CD14-positive monocyte (primary cell): Measurements from ENCODE around the gene CTNNA3. TPM values are rescaled to one million over a fixed set of nuclear protein-coding genes. Genes with fewer than 3 reads are reported as not detected.

Source experiments
- DNase-seq, 3 donors: peaks; one replicate each; pipeline ENCODE4 v3.0.0-alpha.2; 2011 to 2022
- H2AFZ ChIP-seq: 2 replicates; pipeline ENCODE4 v1.6.0; 2012; ENCODE audit warnings: mild to moderate bottlenecking, low read depth, low read length, inconsistent platforms; ENCODE audit not compliant: insufficient read depth, poor library complexity, severe bottlenecking
- H3K27ac ChIP-seq, 2 donors: 1 replicate in 1 of 2; 2 replicates in 1 of 2; pipeline ENCODE4 v1.5.1; 2012 to 2013; ENCODE audit warnings: low read length in 2 of 2, control low read depth in 1 of 2, inconsistent platforms in 1 of 2, low read depth in 1 of 2, mild to moderate bottlenecking in 1 of 2
- H3K27me3 ChIP-seq, 2 donors: one replicate each; pipeline versions ENCODE4 v1.6.0 to v1.6.1; 2011 to 2013; ENCODE audit warnings: low read length in 2 of 2; ENCODE audit not compliant: control insufficient read depth in 2 of 2, insufficient read depth in 2 of 2
- H3K36me3 ChIP-seq, 2 donors: replicated peaks in 1 of 2; 1 replicate in 1 of 2; 2 replicates in 1 of 2; pipeline versions ENCODE4 v1.5.1 to v1.6.1; 2012 to 2013; ENCODE audit warnings: low read length in 2 of 2, control low read depth in 1 of 2, inconsistent platforms in 1 of 2, mild to moderate bottlenecking in 1 of 2; ENCODE audit not compliant: insufficient read depth in 2 of 2, control insufficient read depth in 1 of 2
- H3K4me1 ChIP-seq, 2 donors: 1 replicate in 1 of 2; 2 replicates in 1 of 2; pipeline versions ENCODE4 v1.5.1 to v1.6.1; 2012 to 2013; ENCODE audit warnings: low read length in 2 of 2, control low read depth in 1 of 2, inconsistent platforms in 1 of 2, mild to moderate bottlenecking in 1 of 2, moderate library complexity in 1 of 2; ENCODE audit not compliant: insufficient read depth in 2 of 2, control insufficient read depth in 1 of 2
- H3K4me2 ChIP-seq: replicated peaks from 2 replicates; pipeline ENCODE3; 2012; ENCODE audit warnings: low read length, moderate library complexity, mild to moderate bottlenecking; ENCODE audit not compliant: poor library complexity, severe bottlenecking; ENCODE audit errors: extremely low read depth
- H3K4me3 ChIP-seq, 3 experiments: fragments of 200-600 bp in 1 of 3; sonication (generic) in 1 of 3; replicated peaks in 1 of 3; 1 replicate in 2 of 3; 2 replicates in 1 of 3; pipeline ENCODE4 v1.5.1; 2011 to 2013; ENCODE audit warnings: low read length in 3 of 3, mild to moderate bottlenecking in 3 of 3, control low read depth in 2 of 3, low read depth in 2 of 3, inconsistent platforms in 1 of 3, moderate library complexity in 1 of 3
- H3K79me2 ChIP-seq: 2 replicates; pipeline ENCODE4 v1.6.0; 2012; ENCODE audit warnings: mild to moderate bottlenecking, control low read depth, inconsistent platforms, low read length, moderate library complexity; ENCODE audit not compliant: insufficient read depth
- H3K9ac ChIP-seq: 2 replicates; pipeline ENCODE4 v1.6.0; 2017; ENCODE audit warnings: low read length, mild to moderate bottlenecking; ENCODE audit not compliant: insufficient read depth, poor library complexity, severe bottlenecking
- H3K9me3 ChIP-seq, 2 donors: replicated peaks in 1 of 2; 1 replicate in 1 of 2; 2 replicates in 1 of 2; pipeline versions ENCODE4 v1.5.1 to v1.6.1; 2012 to 2013; ENCODE audit warnings: low read length in 2 of 2, control low read depth in 1 of 2; ENCODE audit not compliant: control insufficient read depth in 1 of 2, insufficient read depth in 1 of 2
- H4K20me1 ChIP-seq: 2 replicates; pipeline ENCODE4 v1.6.0; 2012; ENCODE audit warnings: mild to moderate bottlenecking, low read length, control low read depth, moderate library complexity; ENCODE audit not compliant: insufficient read depth
- H3K27ac Mint-ChIP-seq, 7 donors: one replicate each; pipeline ENCODE4 v1.8.0; 2020; ENCODE audit warnings: mild to moderate bottlenecking in 7 of 7, mixed read lengths in 7 of 7, moderate library complexity in 6 of 7, inconsistent platforms in 2 of 7
- H3K27me3 Mint-ChIP-seq, 3 donors: one replicate each; pipeline ENCODE4 v1.8.0; 2021 to 2022; ENCODE audit warnings: low read depth in 3 of 3, mild to moderate bottlenecking in 3 of 3, mixed read lengths in 3 of 3, moderate library complexity in 3 of 3, inconsistent platforms in 1 of 3
- H3K36me3 Mint-ChIP-seq, 2 donors: one replicate each; pipeline ENCODE4 v1.8.0; 2020; ENCODE audit warnings: mixed read lengths in 2 of 2, inconsistent platforms in 1 of 2, mild to moderate bottlenecking in 1 of 2
- H3K4me1 Mint-ChIP-seq: one replicate; pipeline ENCODE4 v1.8.0; 2020; ENCODE audit warnings: mild to moderate bottlenecking, mixed read lengths
- H3K4me3 Mint-ChIP-seq, 2 donors: one replicate each; pipeline ENCODE4 v1.8.0; 2020; ENCODE audit warnings: mild to moderate bottlenecking in 2 of 2, mixed read lengths in 2 of 2, moderate library complexity in 1 of 2
- H3K9me3 Mint-ChIP-seq, 7 donors: one replicate each; pipeline ENCODE4 v1.8.0; 2020 to 2022; ENCODE audit warnings: mixed read lengths in 7 of 7, mild to moderate bottlenecking in 6 of 7, moderate library complexity in 6 of 7, inconsistent platforms in 2 of 7
- CTCF ChIP-seq: fragments of 200-600 bp; IDR thresholded peaks from one replicate; pipeline ENCODE4 v1.8.0; 2022; ENCODE audit warnings: antibody characterized with exemption, mild to moderate bottlenecking
- WGBS: methylation state at CpG from one replicate; pipeline ENCODE4 v1.1.5; 2013; ENCODE audit warnings: missing lambda C conversion rate; ENCODE audit not compliant: insufficient coverage; 5-methylcytosine and 5-hydroxymethylcytosine counted together
- intact Hi-C, 2 donors: fragments of 100-400 bp; cut with micrococcal nuclease; formaldehyde crosslinking; loops; one replicate each; pipeline versions ENCODE4 v1.15.0 to v1.15.1; 2023
- polyA plus RNA-seq, 3 donors: library from polyadenylated mRNA; depleted of rRNA in 1 of 3; unstranded in 2 of 3; stranded (reverse) in 1 of 3; fragments of 300-500 nt in 2 of 3; fragments of >200 nt in 1 of 3; fragmentation: Illumina TruSeq in 2 of 3; gene quantifications; 1 replicate in 2 of 3; 2 replicates in 1 of 3; pipeline ENCODE4 v1.2.3, GENCODE V29; 2012 to 2021

CTNNA3 gene
- polyA plus RNA-seq, 3 donors = not detected

- no peak overlapping the region for H3K4me2 ChIP-seq
- TF ChIP-seq CTCF = no peak
- no peak overlapping the region for H3K4me3 ChIP-seq
- H4K20me1 ChIP-seq = no peaks in the 10 kb centered on the region
- no peaks in the 10 kb centered on the region for H3K4me1 ChIP-seq
- H3K36me3 Mint-ChIP-seq = no peaks in the 10 kb centered on the region
- no peak overlapping the region for H3K27ac Mint-ChIP-seq
- no peaks in the 10 kb centered on the region for H3K27me3 Mint-ChIP-seq
- no peaks in the 10 kb centered on the region for H3K9me3 ChIP-seq
- no peaks in the 10 kb centered on the region for H3K79me2 ChIP-seq
- no peak overlapping the region for H3K9ac ChIP-seq
- no peak for DNase-seq
- no peaks in the 10 kb centered on the region for H3K4me1 Mint-ChIP-seq
- H3K27ac ChIP-seq = no peak overlapping the region
- H2AFZ ChIP-seq = no peak overlapping the region
- H3K36me3 ChIP-seq = no peaks in the 10 kb centered on the region
- intact Hi-C loops = no loop called here
- H3K27me3 ChIP-seq = no peaks in the 10 kb centered on the region
- peaks cover 0 to 4% (median 3%) of the 10 kb centered on the region in 7 donors for H3K9me3 Mint-ChIP-seq
- no peak overlapping the region for H3K4me3 Mint-ChIP-seq
Observed at GRCh38 chr10:66782144-66782543, 913.9 kb downstream of the CTNNA3 start.

DNA sequence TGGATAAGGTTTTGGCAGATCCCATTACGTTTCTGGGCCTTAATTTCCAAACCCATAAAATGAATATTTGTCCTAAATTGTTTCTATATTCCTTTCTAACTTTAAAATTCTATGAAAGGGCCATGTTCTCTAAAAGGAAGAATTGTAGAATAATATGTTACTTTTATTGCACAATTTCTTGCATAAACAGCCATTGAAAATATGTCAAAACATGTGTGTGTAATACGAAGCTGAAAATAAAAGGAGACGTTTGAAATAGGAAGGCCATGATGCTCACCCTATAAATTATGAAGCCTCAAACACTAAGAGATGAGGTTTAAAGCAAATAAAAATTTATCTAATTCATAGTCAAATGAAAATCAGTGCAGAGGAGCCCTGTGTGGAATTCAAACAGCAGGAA lies 915.2 kb downstream of the CTNNA3 start:
- WGBS = no CpG with 5 or more reads among the region's 3 CpGs
- H3K9ac ChIP-seq = no peak overlapping the region
- Mint-ChIP-seq H3K9me3 (peaks cover 0 to 4% (median 3%) of the 10 kb centered on the region in 7 donors), H3K27me3 (no peaks in the 10 kb centered on the region), H3K27ac (no peak overlapping the region), H3K4me3 (no peak overlapping the region), H3K4me1 (no peaks in the 10 kb centered on the region), H3K36me3 (no peaks in the 10 kb centered on the region)
- H3K9me3 ChIP-seq = no peaks in the 10 kb centered on the region
- no peak for DNase-seq
- H2AFZ ChIP-seq = no peak overlapping the region
- H3K36me3 ChIP-seq = no peaks in the 10 kb centered on the region
- TF ChIP-seq CTCF = no peak
- no peak overlapping the region for H3K4me3 ChIP-seq
- H3K4me2 ChIP-seq = no peak overlapping the region
- no peak overlapping the region for H3K27ac ChIP-seq
- no peaks in the 10 kb centered on the region for H4K20me1 ChIP-seq
- intact Hi-C loops = no loop called here
- no peaks in the 10 kb centered on the region for H3K4me1 ChIP-seq
- H3K79me2 ChIP-seq = no peaks in the 10 kb centered on the region
- no peaks in the 10 kb centered on the region for H3K27me3 ChIP-seq
